ENCODE results near the gene CPED1.
"Not testable (repeated sequence)": the region's sequence is repeated elsewhere in the genome, so short reads cannot be mapped to it uniquely, and the experiment has no call there.

The CPED1 gene

DNA sequence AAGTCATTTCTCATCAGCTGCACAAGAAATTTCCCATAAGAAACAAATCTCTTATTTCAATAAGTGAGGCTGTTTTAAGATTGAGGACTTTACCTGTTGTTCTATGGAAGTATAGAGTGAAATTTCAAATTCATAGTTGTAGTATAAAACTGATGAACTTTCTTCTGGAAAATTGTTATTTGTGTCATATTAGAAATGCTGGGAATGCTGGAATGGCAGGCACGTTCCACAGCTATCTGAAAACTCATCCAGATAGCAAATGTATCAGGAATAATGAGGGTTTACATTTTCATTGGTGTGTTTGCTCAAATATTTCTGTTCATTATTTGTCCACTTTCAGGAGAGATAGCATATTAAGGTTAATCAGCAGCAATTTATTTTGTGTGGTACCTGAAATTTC lies 40.8 kb downstream of the CPED1 start:
- TF ChIP-seq, protein P1, sequence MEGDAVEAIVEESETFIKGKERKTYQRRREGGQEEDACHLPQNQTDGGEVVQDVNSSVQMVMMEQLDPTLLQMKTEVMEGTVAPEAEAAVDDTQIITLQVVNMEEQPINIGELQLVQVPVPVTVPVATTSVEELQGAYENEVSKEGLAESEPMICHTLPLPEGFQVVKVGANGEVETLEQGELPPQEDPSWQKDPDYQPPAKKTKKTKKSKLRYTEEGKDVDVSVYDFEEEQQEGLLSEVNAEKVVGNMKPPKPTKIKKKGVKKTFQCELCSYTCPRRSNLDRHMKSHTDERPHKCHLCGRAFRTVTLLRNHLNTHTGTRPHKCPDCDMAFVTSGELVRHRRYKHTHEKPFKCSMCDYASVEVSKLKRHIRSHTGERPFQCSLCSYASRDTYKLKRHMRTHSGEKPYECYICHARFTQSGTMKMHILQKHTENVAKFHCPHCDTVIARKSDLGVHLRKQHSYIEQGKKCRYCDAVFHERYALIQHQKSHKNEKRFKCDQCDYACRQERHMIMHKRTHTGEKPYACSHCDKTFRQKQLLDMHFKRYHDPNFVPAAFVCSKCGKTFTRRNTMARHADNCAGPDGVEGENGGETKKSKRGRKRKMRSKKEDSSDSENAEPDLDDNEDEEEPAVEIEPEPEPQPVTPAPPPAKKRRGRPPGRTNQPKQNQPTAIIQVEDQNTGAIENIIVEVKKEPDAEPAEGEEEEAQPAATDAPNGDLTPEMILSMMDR (IDR thresholded peaks at IDR 0.05; ENCODE audit: low read depth, low read length, missing control alignments) = no peak
- no peak for DNase-seq (ENCODE audit: extremely low read depth, low read depth)
- no peak overlapping the region for H3K4me3 ChIP-seq (replicated peaks; ENCODE audit: low read depth, low read length)

DNA sequence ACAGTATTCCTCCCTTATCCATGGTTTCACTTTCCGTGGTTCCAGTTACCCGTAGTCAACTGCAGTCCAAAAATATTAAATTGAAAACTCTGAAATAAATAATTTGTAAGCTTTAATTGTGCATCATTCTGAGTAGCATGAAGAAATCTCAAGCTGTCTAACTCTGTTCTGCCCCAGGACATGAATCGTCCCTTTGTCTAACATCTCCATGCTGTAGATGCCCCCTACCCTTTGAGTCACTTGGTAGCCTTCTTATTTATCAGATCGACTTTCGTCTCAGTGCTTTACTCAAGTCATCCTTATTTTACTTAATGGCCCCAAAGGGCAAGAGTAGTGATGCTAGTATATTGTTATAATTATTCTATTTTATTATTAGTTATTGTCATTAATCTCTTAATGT lies 41.8 kb downstream of the CPED1 start:
- no peak overlapping the region for H3K4me3 ChIP-seq (replicated peaks; ENCODE audit: low read depth, low read length)
- TF ChIP-seq, protein P1 (IDR thresholded peaks at IDR 0.05; ENCODE audit: low read depth, low read length, missing control alignments) = no peak
- no peak for DNase-seq (ENCODE audit: extremely low read depth, low read depth)

DNA sequence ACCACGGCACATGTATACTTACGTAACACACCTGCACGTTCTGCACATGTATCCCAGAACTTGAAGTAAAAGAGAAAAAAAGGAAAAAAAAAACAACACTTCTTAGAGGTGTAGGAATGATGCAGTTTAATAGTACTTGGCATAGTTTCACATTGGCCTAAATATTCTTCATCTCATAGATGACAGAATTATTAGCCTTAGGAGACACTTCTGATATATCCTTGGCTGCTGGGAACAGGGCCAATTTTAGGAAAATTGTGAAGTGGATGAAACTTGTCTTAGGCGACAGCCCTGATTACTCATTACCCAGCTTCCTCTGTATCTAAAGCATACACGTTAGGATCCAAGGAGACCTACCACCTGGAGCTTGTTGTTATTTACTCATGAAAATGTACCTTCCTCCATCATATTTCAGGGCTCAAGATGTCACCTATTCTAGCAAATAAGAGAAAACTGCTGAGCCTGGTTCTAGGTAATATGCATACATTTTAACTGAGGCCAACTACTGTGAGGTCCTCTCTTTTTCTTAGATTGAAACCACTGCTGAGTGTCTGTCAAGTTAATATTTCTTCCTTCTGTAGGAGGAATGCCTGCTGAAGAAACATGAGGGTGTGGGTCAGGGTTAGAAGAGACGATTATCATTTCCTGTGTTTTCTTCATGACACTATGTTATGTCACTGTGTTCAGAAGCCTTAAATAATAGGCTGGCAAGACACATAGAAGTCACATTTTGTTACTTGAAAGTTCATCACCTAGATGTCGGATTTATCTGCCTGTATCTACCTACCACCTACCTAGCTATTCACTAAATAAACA lies 44.3 kb downstream of the CPED1 start:
- TF ChIP-seq, protein P1 (IDR thresholded peaks at IDR 0.05; ENCODE audit: low read depth, low read length, missing control alignments) = no peak
- no peak overlapping the region for H3K4me3 ChIP-seq (replicated peaks; ENCODE audit: low read depth, low read length)
- no peak for DNase-seq (ENCODE audit: extremely low read depth, low read depth)

DNA sequence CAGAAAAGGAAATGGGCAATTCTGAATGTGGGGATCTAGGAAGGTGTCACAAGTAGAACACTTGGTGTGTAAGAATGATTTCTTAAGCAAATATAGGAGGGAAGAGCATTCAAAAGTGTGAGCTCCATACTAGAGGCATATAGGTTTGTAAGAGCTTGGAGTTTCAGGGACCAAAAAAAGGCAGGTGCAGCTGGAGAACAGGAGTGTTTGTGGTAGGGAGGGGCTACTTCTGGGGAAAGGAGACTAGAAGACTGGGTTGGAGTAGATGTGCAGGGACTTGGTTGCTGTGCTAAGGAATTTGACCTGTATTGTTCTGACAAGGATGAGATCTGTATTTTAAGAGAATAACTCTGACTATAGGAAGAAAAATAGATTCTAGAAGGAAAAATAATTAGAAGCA lies 46.4 kb downstream of the CPED1 start:
- no peak overlapping the region for H3K4me3 ChIP-seq (replicated peaks; ENCODE audit: low read depth, low read length)
- no peak for DNase-seq (ENCODE audit: extremely low read depth, low read depth)
- TF ChIP-seq, protein P1 (IDR thresholded peaks at IDR 0.05; ENCODE audit: low read depth, low read length, missing control alignments) = no peak

DNA sequence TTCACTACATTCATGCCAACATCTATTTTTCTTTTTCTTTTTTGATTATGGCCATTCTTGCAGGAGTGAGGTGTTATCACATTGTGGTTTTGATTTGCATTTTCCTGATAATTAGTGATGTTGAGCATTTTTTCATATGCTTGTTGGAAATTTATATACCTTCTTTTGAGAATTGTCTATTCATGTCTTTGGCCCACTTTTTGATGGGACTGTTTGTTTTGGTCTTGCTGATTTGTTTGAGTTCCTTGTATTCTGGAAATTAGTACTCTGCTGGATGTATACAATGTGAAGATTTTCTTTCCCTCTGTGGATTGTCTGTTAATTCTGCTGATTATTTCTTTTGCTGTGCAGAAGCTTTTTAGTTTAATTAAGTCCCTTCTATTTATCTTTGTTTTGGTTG lies 48.3 kb downstream of the CPED1 start:
- not testable (repeated sequence) for DNase-seq (ENCODE audit: extremely low read depth, low read depth); H3K4me3 ChIP-seq (replicated peaks; ENCODE audit: low read depth, low read length)

DNA sequence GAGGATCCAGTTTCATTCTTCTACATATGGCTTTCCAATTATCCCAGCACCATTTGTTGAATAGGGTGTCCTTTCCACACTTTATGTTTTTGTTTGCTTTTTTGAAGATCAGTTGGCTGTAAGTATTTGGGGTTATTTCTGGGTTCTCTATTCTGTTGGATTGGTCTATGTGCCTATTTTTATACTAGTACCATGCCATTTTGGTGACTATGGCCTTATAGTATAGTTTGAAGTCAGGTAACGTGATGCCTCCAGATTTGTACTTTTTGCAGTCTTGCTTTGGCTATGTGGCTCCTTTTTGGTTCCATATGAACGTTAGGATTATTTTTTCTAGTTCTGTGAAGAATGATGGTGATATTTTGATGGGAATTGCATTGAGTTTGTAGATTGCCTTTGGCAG lies 48.8 kb downstream of the CPED1 start:
- not testable (repeated sequence) for H3K4me3 ChIP-seq (replicated peaks; ENCODE audit: low read depth, low read length); DNase-seq (ENCODE audit: extremely low read depth, low read depth)

DNA sequence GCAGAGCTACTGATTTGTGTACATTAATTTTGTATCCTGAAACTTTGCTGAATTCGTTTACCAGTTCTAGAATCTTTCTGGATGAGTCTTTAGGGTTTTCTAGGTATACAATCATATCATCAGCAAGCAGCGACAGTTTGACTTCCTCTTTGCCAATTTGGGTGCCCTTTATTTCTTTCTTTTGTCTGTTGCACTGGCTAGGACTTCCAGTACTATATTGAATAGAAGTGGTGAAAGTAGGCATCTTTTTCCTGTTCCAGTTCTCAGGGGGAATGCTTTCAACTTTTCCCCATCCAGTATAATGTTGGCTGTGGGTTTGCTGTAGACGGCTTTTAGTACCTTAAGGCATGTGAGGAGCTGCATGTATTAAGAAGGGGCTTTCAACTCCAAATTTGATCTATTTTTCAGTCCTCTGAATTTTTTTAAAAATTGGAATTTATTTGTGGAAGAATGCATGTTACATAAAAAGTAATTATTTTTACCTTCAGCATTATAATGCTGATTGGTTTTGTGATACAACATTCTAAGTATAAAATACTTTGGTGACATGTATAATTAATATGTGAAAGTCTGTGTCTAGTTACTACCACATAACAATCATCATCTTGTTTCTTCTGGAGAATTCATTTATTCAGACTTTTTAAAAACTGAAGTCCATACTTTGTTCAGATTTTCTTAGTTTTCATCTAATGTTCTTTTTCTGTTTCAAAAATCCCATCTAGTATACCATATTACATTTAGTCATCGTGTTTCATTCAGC lies 49.6 kb downstream of the CPED1 start:
- DNase-seq (ENCODE audit: extremely low read depth, low read depth) = no peak
- TF ChIP-seq, protein P1 (IDR thresholded peaks at IDR 0.05; ENCODE audit: low read depth, low read length, missing control alignments) = no peak
- H3K4me3 ChIP-seq (replicated peaks; ENCODE audit: low read depth, low read length) = no peak overlapping the region

Measured in HFF-Myc (cell line).